ENCODE measurements around the gene TGIF1. TPM values are rescaled to one million over a fixed set of nuclear protein-coding genes. Genes with fewer than 3 reads are reported as not detected.

Gene TGIF1
- total and polyA plus RNA-seq, 10 of the 15 experiments (the other 5 are each of a cell fraction or from before 2014, with no cell fraction given) = 1.8 to 8.5 (median 6.4) TPM

- no peaks in the 10 kb centered on the region for H3K79me2 ChIP-seq (ENCODE audit: control insufficient read depth, insufficient read depth, low read length)
- H2AFZ ChIP-seq (ENCODE audit: control insufficient read depth, low read depth, low read length) = peak overlapping the region; percentile 46
- TF ChIP-seq BACH1 (IDR thresholded peaks at IDR 0.05; ENCODE audit: borderline replicate concordance) (peak; percentile 76; the same call in 1 of the 2 replicates), NR2C1 (IDR thresholded peaks at IDR 0.05) (peak; percentile 52), RAD21 (IDR thresholded peaks at IDR 0.05; ENCODE audit: insufficient read depth, low read depth, low read length) (no peak), CBX5 (IDR thresholded peaks at IDR 0.05; ENCODE audit: low read depth) (0 out of 2 replicates have a peak, but pooled peaks have one; percentile 27), ASH2L (IDR thresholded peaks at IDR 0.05; ENCODE audit: borderline replicate concordance, low read depth) (no peak), PAX5 (IDR thresholded peaks at IDR 0.05; ENCODE audit: borderline replicate concordance, low read depth, low read length) (no peak), MXI1 (IDR thresholded peaks at IDR 0.05; ENCODE audit: low read depth, low read length) (no peak), ELK1 (IDR thresholded peaks at IDR 0.05; ENCODE audit: low read depth, low read length) (no peak), POLR2AphosphoS5 (IDR thresholded peaks at IDR 0.05; ENCODE audit: low read length) (0 out of 2 replicates have a peak, but pooled peaks have one; percentile 23), MEF2B (IDR thresholded peaks at IDR 0.05; ENCODE audit: partially characterized antibody, poor library complexity, severe bottlenecking) (peak; percentile 66), SKIL (IDR thresholded peaks at IDR 0.05; ENCODE audit: low read depth, poor library complexity, severe bottlenecking) (peak; percentile 75), FOXK2 (IDR thresholded peaks at IDR 0.05) (no peak), NR2F1 (conservative IDR thresholded peaks at IDR 0.05) (peak; percentile 95), ESRRA (IDR thresholded peaks at IDR 0.05; ENCODE audit: low read length) (no peak), EP300 (IDR thresholded peaks at IDR 0.05; ENCODE audit: borderline replicate concordance in 1 of 2, control insufficient read depth in 1 of 2, low read depth in 2 of 2, low read length in 2 of 2) (no peak), ZNF207 (IDR thresholded peaks at IDR 0.05; ENCODE audit: borderline replicate concordance) (peak; percentile 46; the same call in 1 of the 2 replicates), RCOR1 (conservative IDR thresholded peaks at IDR 0.05; ENCODE audit: low read depth, low read length) (0 out of 2 replicates have a peak, but pooled peaks have one; percentile 11), EED (IDR thresholded peaks at IDR 0.05; ENCODE audit: low read depth) (peak; percentile 7; the same call in 1 of the 2 replicates), FOXM1 (IDR thresholded peaks at IDR 0.05; ENCODE audit: low read depth, low read length) (no peak), RELA (IDR thresholded peaks at IDR 0.05; ENCODE audit: borderline replicate concordance, partially characterized antibody) (no peak)
Measured at GRCh38 chr18:3451183-3451988, 1.4 kb downstream of the TGIF1 start.

More at GRCh38 chr18:3451183-3451988, 1.4 kb downstream of the TGIF1 start:
- H3K27ac ChIP-seq (ENCODE audit: control insufficient read depth, insufficient read depth) = no peak overlapping the region
- no peaks in the 10 kb centered on the region for H4K20me1 ChIP-seq (ENCODE audit: control insufficient read depth, insufficient read depth)
- DNase-seq (ENCODE audit: low read depth, low spot score) (no peak), ATAC-seq (peak; percentile 1; the same call in 2 of the 3 replicates), FAIRE-seq (peak; percentile 13)
- no peaks in the 10 kb centered on the region for H3K36me3 ChIP-seq (ENCODE audit: control insufficient read depth in 2 of 2, insufficient read depth in 2 of 2, low read length in 1 of 2)
- H3K9me3 ChIP-seq (replicated peaks; ENCODE audit: control insufficient read depth, insufficient read depth, low read length) = no peaks in the 10 kb centered on the region; the same call in 1 of the 3 replicates
- ChIA-PET RAD21 (ENCODE audit: unreplicated experiment) (interaction anchor here (0.7 to 6.0 kb wide), 10 partner anchors 8 to 216 kb away, joined by 3 to 49 read pairs (median 4); no protein-coding TSS in a partner anchor), CTCF (interaction anchor here (1.3 to 6.0 kb wide), 5 partner anchors 75 to 214 kb away, joined by 4 to 79 read pairs (median 51); no protein-coding TSS in a partner anchor), POLR2A (interaction anchor here (0.5 to 1.1 kb wide), 3 partner anchors 134 to 465 kb away, joined by 3 to 4 read pairs (median 3); no protein-coding TSS in a partner anchor), SMC1A (ENCODE audit: uncharacterized antibody, unreplicated experiment) (interaction anchor here (0.5 to 5.7 kb wide), 11 partner anchors 10 to 172 kb away, joined by 3 to 54 read pairs (median 3); no protein-coding TSS in a partner anchor)
- BruUV-seq (replicated peaks) = TSS peak; percentile 51
- peak overlapping the region; percentile 62 for H3K4me3 ChIP-seq
- peaks cover 2 to 22% of the 10 kb centered on the region in 2 experiments for H3K27me3 ChIP-seq (replicated peaks in 1 of 2; ENCODE audit: control insufficient read depth in 2 of 2, insufficient read depth in 2 of 2, low read length in 1 of 2)
- peak overlapping the region; percentile 51 for H3K9ac ChIP-seq (ENCODE audit: control insufficient read depth, insufficient read depth, low read length)
- H3K4me1 ChIP-seq (ENCODE audit: control insufficient read depth, insufficient read depth, low read length) = peaks cover 35% of the 10 kb centered on the region
- peak overlapping the region; percentile 72 for H3K4me2 ChIP-seq (ENCODE audit: control insufficient read depth, insufficient read depth)
- 1% methylated on average over 49 of the region's 50 CpGs for WGBS (ENCODE audit: insufficient coverage, insufficient replicate concordance, low lambda C conversion rate, missing lambda C conversion rate)
- in situ Hi-C loops (cut with MboI) (loop anchor here (5.0 to 10.0 kb wide), 3 partner anchors 146 to 477 kb away; no protein-coding TSS in a partner anchor), intact Hi-C loops (cut with micrococcal nuclease; ENCODE audit: unreplicated experiment) (loop anchor here (5.0 kb wide), 1 partner anchor 216 kb away; no protein-coding TSS in a partner anchor)

Data from GM12878 (cell line).